Measurements from ENCODE around the gene TLR8. TPM values are rescaled to one million over a fixed set of nuclear protein-coding genes. Genes with fewer than 3 reads are reported as not detected.

Gene TLR8
- total and polyA plus RNA-seq, 2 experiments from 2014 or later, result not detected

- no peaks in the 10 kb centered on the region for H4K20me1 ChIP-seq (replicated peaks; ENCODE audit: insufficient read depth)
- Mint-ChIP-seq H3K9me3 (no peaks in the 10 kb centered on the region; the same call in 2 of the 3 replicates), H3K27ac (no peak overlapping the region), H3K27me3 (ENCODE audit: insufficient read depth, low read depth, poor library complexity) (no peaks in the 10 kb centered on the region), H3K36me3 (ENCODE audit: low read depth) (no peaks in the 10 kb centered on the region; the same call in 2 of the 3 replicates), H3K4me1 (peaks cover 13% of the 10 kb centered on the region), H3K4me3 (no peak overlapping the region)
- no peak for DNase-seq (ENCODE audit: low spot score)
- no peaks in the 10 kb centered on the region for H3K27me3 ChIP-seq (ENCODE audit: insufficient read depth)
- no peaks in the 10 kb centered on the region for H3K36me3 ChIP-seq (ENCODE audit: insufficient read depth)
- H3K4me2 ChIP-seq, result no peak overlapping the region
- no peaks in the 10 kb centered on the region for H3F3A ChIP-seq (replicated peaks; ENCODE audit: low read depth)
- H3K27ac ChIP-seq (ENCODE audit: low read depth), result no peak overlapping the region
- ATAC-seq, result no peak
- no peaks in the 10 kb centered on the region for H3K79me2 ChIP-seq (replicated peaks; ENCODE audit: insufficient read depth)
- no peak for TF ChIP-seq POLR2AphosphoS5 (IDR thresholded peaks at IDR 0.05; ENCODE audit: low read depth)
- no peak for TF ChIP-seq EZH2 (IDR thresholded peaks at IDR 0.05; ENCODE audit: low read depth, unreplicated experiment)
- peaks cover 5% of the 10 kb centered on the region; the same call in 1 of the 2 replicates for H3K4me1 ChIP-seq (ENCODE audit: insufficient read depth)
- no peaks in the 10 kb centered on the region for H3K9me2 ChIP-seq (ENCODE audit: insufficient read depth)
- H3K4me3 ChIP-seq, result no peak overlapping the region
- no peak overlapping the region for H2AFZ ChIP-seq
These were observed 42.1 kb downstream of the TLR8 start for GRCh38 chrX:12948495-12948894.

- Mint-ChIP-seq H3K4me3 (no peak overlapping the region), H3K4me1 (peaks cover 13% of the 10 kb centered on the region), H3K9me3 (no peaks in the 10 kb centered on the region; the same call in 2 of the 3 replicates), H3K27me3 (ENCODE audit: insufficient read depth, low read depth, poor library complexity) (peaks cover 2% of the 10 kb centered on the region), H3K27ac (no peak overlapping the region), H3K36me3 (ENCODE audit: low read depth) (no peaks in the 10 kb centered on the region; the same call in 2 of the 3 replicates)
- Histone ChIP-seq H4K20me1 (replicated peaks; ENCODE audit: insufficient read depth) (no peaks in the 10 kb centered on the region), H3K27me3 (ENCODE audit: insufficient read depth) (no peaks in the 10 kb centered on the region), H3K4me2 (no peak overlapping the region), H3K4me1 (ENCODE audit: insufficient read depth) (peaks cover 5% of the 10 kb centered on the region; the same call in 1 of the 2 replicates), H2AFZ (no peak overlapping the region), H3K27ac (ENCODE audit: low read depth) (no peak overlapping the region), H3K36me3 (ENCODE audit: insufficient read depth) (no peaks in the 10 kb centered on the region), H3F3A (replicated peaks; ENCODE audit: low read depth) (no peaks in the 10 kb centered on the region), H3K4me3 (no peak overlapping the region), H3K9me2 (ENCODE audit: insufficient read depth) (no peaks in the 10 kb centered on the region), H3K79me2 (replicated peaks; ENCODE audit: insufficient read depth) (no peaks in the 10 kb centered on the region)
- DNase-seq (ENCODE audit: low spot score) (no peak), ATAC-seq (no peak)
- TF ChIP-seq CTCF (conservative IDR thresholded peaks at IDR 0.05; ENCODE audit: low read depth in 2 of 2) (no peak), STAT1 (IDR thresholded peaks at IDR 0.05; ENCODE audit: unreplicated experiment) (no peak), ZNF114 (CRISPR knock-in tag; IDR thresholded peaks at IDR 0.05) (no peak), EZH2phosphoT487 (IDR thresholded peaks at IDR 0.05; ENCODE audit: unreplicated experiment) (no peak), CREB1 (CRISPR knock-in tag; IDR thresholded peaks at IDR 0.05; ENCODE audit: low read depth) (no peak), REST (IDR thresholded peaks at IDR 0.05; ENCODE audit: unreplicated experiment) (no peak), JUNB (IDR thresholded peaks at IDR 0.05; ENCODE audit: unreplicated experiment) (no peak), EZH2 (IDR thresholded peaks at IDR 0.05; ENCODE audit: low read depth, unreplicated experiment) (no peak)
These were observed 42.9 kb downstream of the TLR8 start for GRCh38 chrX:12949205-12949926.

Data from GM23338 (cell line).